Measurements from ENCODE around the gene ST8SIA6. TPM values are rescaled to one million over a fixed set of nuclear protein-coding genes. Genes with fewer than 3 reads are reported as not detected.

The ST8SIA6 gene
- total RNA-seq, 2 experiments from 2014 or later: not detected

GRCh38 chr10:17273403-17273802 is 181.0 kb downstream of the ST8SIA6 start:
- POLR2A ChIA-PET: interaction anchor here (0.6 kb wide), 1 partner anchor 419 kb away, joined by 3 read pairs; no protein-coding TSS in a partner anchor
- Histone ChIP-seq H3K4me2 (ENCODE audit: low read length) (no peak overlapping the region), H3K36me3 (ENCODE audit: insufficient read depth, low read length) (no peaks in the 10 kb centered on the region), H2AFZ (ENCODE audit: low read length) (no peak overlapping the region), H4K20me1 (ENCODE audit: insufficient read depth, low read length) (no peaks in the 10 kb centered on the region), H3K4me3 (ENCODE audit: low read depth, low read length, poor library complexity, severe bottlenecking) (no peak overlapping the region), H3K27ac (ENCODE audit: low read depth, low read length, poor library complexity, severe bottlenecking) (no peak overlapping the region), H3K9me3 (ENCODE audit: low read length) (no peaks in the 10 kb centered on the region), H3K9me2 (ENCODE audit: insufficient read depth, low read length) (no peaks in the 10 kb centered on the region), H3K79me2 (ENCODE audit: insufficient read depth, low read depth, low read length) (no peaks in the 10 kb centered on the region), H3K4me1 (ENCODE audit: insufficient read depth, low read length, poor library complexity, severe bottlenecking) (no peaks in the 10 kb centered on the region)
- intact Hi-C loops (cut with micrococcal nuclease; ENCODE audit: unreplicated experiment): no loop called here
- no peak for DNase-seq (ENCODE audit: low spot score)
- BruUV-seq (replicated peaks): no TSS peak
- CTCF ChIA-PET (ENCODE audit: unreplicated experiment): no interaction called here
- no peak for TF ChIP-seq EZH2phosphoT487 (IDR thresholded peaks at IDR 0.05; ENCODE audit: borderline replicate concordance, low read depth, low read length)
- TF ChIP-seq CTCF (conservative IDR thresholded peaks at IDR 0.05; ENCODE audit: low read length): no peak

DNA sequence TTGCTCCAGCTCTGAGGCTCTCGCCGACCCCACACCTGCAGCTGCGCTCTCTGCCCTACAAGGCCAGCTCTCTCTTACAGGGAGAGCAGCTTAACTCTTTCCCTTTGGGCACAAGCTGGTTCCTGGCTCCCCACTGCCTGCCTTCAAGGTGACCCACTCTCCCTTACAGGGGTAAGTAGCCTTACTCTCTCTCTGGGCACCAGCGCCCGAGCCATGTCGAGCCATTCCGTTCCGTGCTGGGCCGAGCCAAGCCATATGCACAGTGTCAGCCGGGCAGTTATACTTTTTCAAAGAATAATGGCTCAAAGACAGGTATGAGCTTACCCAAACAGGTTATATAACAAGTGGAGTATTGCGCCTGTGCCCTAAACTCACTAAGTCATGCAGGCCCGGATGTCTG is 181.7 kb downstream of the ST8SIA6 start:
- POLR2A ChIA-PET: no interaction called here
- no peaks in the 10 kb centered on the region for H4K20me1 ChIP-seq (ENCODE audit: insufficient read depth, low read length)
- H3K27ac ChIP-seq (ENCODE audit: low read depth, low read length, poor library complexity, severe bottlenecking): no peak overlapping the region
- no TSS peak for BruUV-seq (replicated peaks)
- CTCF ChIA-PET (ENCODE audit: unreplicated experiment): no interaction called here
- no peaks in the 10 kb centered on the region for H3K9me2 ChIP-seq (ENCODE audit: insufficient read depth, low read length)
- no peak for DNase-seq (ENCODE audit: low spot score)
- no peak for TF ChIP-seq CTCF (conservative IDR thresholded peaks at IDR 0.05; ENCODE audit: low read length)
- no peak overlapping the region for H3K4me3 ChIP-seq (ENCODE audit: low read depth, low read length, poor library complexity, severe bottlenecking)
- no peaks in the 10 kb centered on the region for H3K79me2 ChIP-seq (ENCODE audit: insufficient read depth, low read depth, low read length)
- no peaks in the 10 kb centered on the region for H3K4me1 ChIP-seq (ENCODE audit: insufficient read depth, low read length, poor library complexity, severe bottlenecking)
- no peaks in the 10 kb centered on the region for H3K36me3 ChIP-seq (ENCODE audit: insufficient read depth, low read length)
- H3K4me2 ChIP-seq (ENCODE audit: low read length): no peak overlapping the region
- H3K9me3 ChIP-seq (ENCODE audit: low read length): no peaks in the 10 kb centered on the region
- no peak overlapping the region for H2AFZ ChIP-seq (ENCODE audit: low read length)
- intact Hi-C loops (cut with micrococcal nuclease; ENCODE audit: unreplicated experiment): no loop called here

Small RNA genes within 50 kb of the gene (small RNA-seq; reads per million reads assigned to genes)
- gene RF00019: not detected

Other genes with a start within 250 kb of the ST8SIA6 start
- gene VIM, start 226.4 kb downstream of the ST8SIA6 start, total RNA-seq (2014; rRNA removed; shearing (Covaris generic)): 0.46 and 3.4 TPM in 2 replicates
- 0.88 and 1.3 TPM in 2 replicates for gene VIM, start 226.4 kb downstream of the ST8SIA6 start, total RNA-seq (2022)
- gene HACD1, start 162.8 kb upstream of the ST8SIA6 start, total RNA-seq (2014; rRNA removed; shearing (Covaris generic)): not detected in 2 replicates
- gene HACD1, start 162.8 kb upstream of the ST8SIA6 start, total RNA-seq (2022): not detected in 2 replicates
- gene STAM, start 189.6 kb upstream of the ST8SIA6 start, total RNA-seq (2014; rRNA removed; shearing (Covaris generic)): 8.6 and 12.9 TPM in 2 replicates
- gene STAM, start 189.6 kb upstream of the ST8SIA6 start, total RNA-seq (2022): 18.2 and 18.8 TPM in 2 replicates